OCI-M2 (cell line): ENCODE measurements around the gene ANAPC16.
"Not testable (repeated sequence)": the region's sequence is repeated elsewhere in the genome, so short reads cannot be mapped to it uniquely, and the experiment has no call there.

Experiments
- DNase-seq: peaks from one replicate; lab custom pipeline; 2025; ENCODE audit not compliant: unreplicated experiment; lab: John Stamatoyannopoulos, UW

The ANAPC16 gene

DNA sequence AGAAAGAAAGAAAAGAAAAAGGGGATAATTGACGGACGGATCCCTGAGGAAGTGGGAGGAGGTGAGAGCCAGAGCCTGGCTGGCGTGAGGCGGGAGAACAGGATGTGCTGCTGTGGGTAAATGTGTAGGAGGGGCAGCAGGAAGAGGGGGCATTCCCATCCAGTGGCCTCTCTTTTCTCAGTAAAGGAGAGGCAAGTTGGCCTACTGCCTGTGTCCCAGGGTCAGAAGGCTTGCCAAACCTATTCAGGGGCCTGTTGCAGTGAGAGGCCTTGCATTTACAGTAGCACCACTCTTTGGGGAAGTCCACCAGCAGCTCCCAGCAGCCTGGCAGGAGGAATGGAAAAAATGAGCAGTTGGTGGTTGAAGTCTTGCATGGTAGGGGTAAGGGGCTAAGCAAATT, 26.9 kb downstream of the ANAPC16 start:
- no peak for DNase-seq

DNA sequence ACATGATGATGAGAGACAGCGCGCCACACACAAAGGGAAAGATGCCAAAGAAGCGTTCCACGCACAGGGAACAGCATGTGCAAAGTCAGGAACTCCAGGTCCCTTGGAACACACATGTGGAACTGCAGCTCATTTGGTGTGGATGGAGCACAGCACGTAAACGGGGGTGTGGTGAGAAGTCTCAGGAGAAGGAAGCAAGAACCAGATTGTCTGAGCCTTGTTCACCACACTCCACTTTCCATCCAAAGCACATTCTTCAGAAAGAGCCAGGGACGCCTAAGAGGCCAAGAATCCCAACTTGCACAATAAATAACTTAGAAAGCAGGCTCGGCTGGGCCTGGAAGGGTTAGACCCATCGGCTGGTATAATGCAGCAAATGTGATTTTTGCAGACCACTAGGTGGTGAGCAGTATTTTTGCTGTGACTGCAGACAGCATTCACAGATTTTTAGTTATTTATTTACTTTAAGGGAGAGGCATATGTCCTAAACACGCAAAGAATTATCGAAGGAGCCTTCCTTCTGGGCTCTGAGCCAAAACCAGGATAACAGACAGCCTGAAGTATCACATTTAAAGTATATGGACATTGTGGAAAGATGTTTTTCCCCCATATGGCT, 28.1 kb downstream of the ANAPC16 start:
- DNase-seq, result no peak

GRCh38 chr10:72244573-72245038, 28.8 kb downstream of the ANAPC16 start:
- DNase-seq, result no peak

DNA sequence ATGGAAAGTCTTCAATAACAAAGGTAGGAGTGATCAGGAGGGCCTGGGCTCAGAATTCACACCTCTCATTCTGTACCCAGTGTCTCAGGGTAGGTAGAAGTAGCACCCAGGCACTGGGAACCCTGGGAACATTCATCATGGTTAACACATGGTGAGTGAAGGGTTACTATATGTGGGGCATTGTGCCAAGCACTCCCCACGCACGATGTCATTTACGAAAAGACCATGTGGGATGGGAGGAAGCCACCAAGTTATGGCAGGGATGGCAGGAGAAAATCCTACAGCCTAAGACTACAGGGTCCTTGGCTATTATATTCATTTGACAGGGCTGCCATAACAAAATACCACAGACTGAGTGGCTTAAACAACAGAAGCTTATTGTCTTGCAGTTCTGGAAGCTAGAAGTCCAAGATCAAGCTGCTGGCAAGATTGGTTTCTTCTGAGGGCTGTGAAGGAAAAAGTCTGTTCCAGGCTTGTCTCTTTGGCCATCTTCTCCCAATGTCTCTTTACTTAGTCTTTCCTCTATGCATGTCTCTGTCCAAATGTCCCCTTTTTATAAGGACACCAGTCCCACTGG, 30.2 kb downstream of the ANAPC16 start:
- DNase-seq, result no peak

- no peak for DNase-seq
These were observed 32.8 kb downstream of the ANAPC16 start for GRCh38 chr10:72248468-72249151.

GRCh38 chr10:72249176-72249862, 33.5 kb downstream of the ANAPC16 start:
- DNase-seq, result not testable (repeated sequence)

- DNase-seq, result no peak
These were observed 34.9 kb downstream of the ANAPC16 start for GRCh38 chr10:72250666-72251065.

GRCh38 chr10:72251635-72252034, 35.8 kb downstream of the ANAPC16 start:
- no peak for DNase-seq

GRCh38 chr10:72252972-72253371, 37.2 kb downstream of the ANAPC16 start:
- DNase-seq, result no peak

- DNase-seq, result no peak
These were observed 37.8 kb downstream of the ANAPC16 start for GRCh38 chr10:72253578-72253977.

- DNase-seq, result no peak
These were observed 39.2 kb downstream of the ANAPC16 start for GRCh38 chr10:72254813-72255568.

DNA sequence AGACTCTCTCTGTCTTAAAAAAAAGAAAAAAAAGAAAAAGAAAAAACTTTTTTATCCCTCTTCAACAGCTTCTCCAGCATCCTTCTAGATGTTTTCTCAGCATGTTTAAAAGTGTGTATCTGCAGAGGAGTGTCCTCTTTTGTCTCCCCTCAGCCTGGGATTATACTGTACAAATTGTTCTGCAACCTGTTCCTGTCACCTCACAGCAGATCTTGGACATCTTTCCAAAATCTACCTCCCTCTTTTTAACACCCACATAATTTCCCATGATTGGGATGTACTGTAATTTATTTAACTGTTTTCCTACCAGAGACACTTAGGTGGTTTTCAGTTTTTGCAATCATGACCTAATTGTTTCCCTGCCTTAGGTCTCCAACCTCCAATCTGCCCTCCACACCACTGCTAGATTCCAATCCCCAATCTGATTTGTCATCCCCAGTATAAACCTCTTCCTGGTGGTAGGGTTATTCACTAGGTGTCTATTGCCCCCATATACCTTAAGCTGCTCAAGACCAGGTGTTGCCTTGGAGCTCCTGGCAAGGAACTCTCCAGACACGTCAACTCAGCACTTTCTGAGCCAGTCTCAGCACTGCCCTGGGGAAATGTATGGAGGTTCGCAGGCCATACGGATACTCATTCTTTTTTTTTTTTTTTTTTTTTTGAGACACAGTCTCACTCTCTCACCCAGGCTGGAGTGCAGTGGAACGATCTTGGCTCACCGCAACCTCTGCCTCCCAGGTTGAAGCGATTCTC, 40.3 kb downstream of the ANAPC16 start:
- DNase-seq, result no peak

GRCh38 chr10:72257051-72257892, 41.5 kb downstream of the ANAPC16 start:
- peak; percentile 56 for DNase-seq

- no peak for DNase-seq
These were observed 42.8 kb downstream of the ANAPC16 start for GRCh38 chr10:72258617-72259016.

GRCh38 chr10:72259491-72260238, 43.9 kb downstream of the ANAPC16 start:
- DNase-seq, result no peak

GRCh38 chr10:72260239-72260975, 44.6 kb downstream of the ANAPC16 start:
- DNase-seq, result no peak

DNA sequence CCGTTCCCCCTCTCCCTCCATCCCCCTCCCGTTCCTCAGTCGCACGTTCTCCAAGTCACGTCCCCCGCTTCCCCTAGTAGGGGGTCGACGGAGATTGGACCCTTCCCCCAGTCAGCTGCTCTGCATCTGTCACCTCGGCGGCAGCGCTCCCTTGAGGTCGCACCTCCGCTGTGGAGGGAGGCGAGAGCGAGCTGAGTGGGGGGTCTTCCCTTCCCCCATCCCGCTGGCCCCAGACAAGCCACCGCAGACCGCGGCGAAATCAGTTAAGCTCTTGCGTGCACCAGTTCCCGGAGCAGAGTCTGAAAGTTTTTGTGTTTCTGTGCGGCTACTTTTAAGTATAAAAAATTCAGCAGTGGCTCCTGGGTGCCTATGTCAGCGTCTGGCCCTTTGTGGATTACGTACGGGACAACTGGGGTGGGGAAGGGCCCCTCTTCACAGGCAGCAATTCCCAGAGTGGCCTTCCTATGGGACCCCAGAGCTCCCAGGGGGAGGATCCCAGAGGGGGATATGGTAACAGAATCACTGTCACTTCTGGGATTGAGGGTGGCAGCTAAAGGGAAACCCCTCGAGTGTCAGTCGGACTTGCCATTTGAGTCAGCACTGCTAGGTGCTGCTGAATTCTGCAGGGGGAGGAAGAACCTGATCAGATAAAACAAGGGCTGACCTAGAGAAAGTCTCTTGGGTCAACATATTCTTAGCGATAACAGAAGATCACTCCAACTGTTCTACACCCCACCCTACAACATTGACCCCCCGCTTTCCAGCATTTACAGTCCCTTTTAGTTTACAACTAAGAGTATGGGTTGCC, 45.4 kb downstream of the ANAPC16 start:
- peak; percentile 54 for DNase-seq
